ENCODE data around the gene DOCK9.
A peak's percentile ranks its signal among the peaks of the same experiment; 100 is the strongest.

DOCK9 gene

DNA sequence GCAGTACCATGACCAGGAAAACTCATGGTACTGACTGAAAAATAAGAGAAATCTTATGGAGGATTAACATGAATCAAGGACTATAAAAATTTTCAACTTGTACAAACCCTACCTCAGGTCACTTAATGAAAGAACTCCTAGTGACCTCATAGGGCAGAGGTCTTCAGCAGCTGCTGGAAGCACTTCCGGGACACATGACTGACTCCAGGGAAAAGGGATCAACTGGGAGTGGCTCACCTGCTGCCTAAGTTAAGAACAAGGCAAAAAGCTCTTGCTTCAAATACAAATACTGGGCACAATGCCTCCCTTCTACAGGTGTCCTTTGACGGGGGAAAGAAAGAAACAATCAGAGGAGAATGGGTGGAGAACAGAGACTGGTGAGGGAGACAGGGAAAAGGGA lies 18.6 kb downstream of the DOCK9 start:
- peak overlapping the region in 4 of 21 experiments; percentile 32 to 50 (median 40) for H3K27ac ChIP-seq
- no peak overlapping the region for H3K4me3 ChIP-seq

DNA sequence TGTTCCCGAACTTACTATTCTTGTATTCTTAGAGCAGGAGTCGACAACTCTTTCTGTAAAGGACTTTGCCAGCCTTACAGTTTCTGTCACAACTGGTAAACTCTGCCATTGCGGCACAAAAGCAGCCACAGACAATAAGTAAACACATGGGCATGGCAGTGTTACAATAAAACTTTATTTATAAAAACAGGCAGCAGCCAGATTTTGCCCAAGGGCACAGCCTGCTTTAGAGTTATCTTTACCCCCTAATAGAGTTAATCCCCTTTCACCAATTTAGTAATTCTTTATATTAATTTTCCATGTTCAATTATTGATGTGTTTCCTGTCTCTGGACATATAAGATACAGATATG lies 19.4 kb downstream of the DOCK9 start:
- no peak overlapping the region for H3K4me3 ChIP-seq
- H3K27ac ChIP-seq = peak overlapping the region in 4 of 21 experiments; percentile 21 to 45 (median 26)

DNA sequence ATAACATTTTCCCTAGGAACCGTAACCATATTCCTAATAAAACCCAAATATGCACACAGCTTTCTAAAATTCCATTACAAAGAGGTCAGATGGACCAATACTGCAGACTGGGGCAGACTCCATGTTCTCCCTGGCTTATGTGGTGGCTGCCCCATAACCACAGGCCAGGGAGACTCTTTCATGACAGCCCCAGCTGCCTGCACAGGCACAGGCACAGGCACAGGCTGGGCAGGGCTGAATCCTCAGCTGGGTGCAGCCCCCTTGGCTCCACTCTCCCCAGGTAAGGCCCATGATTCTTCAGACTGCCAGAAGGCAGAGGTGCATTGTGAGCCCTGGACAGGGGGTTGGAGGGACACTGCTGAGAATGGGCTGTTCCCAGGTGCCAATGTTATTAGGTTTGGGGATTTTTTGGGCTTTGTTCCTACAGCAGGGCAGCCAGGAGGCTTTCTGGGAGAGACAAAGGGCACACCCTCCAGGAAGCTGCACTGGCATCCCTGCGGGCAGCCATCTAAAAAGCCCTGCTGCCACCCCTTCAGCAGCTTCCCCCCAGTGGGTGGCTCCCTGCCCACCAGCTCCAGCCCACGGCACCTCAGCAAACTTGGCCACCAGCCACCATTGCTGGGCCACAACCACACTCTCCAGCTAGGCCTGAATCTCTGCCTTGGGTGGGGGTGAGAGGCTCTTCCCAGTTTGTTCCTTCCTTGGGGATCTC lies 20.0 kb downstream of the DOCK9 start:
- peak overlapping the region in 7 of 21 experiments; percentile 8 to 61 (median 24) for H3K27ac ChIP-seq
- H3K4me3 ChIP-seq = no peak overlapping the region

DNA sequence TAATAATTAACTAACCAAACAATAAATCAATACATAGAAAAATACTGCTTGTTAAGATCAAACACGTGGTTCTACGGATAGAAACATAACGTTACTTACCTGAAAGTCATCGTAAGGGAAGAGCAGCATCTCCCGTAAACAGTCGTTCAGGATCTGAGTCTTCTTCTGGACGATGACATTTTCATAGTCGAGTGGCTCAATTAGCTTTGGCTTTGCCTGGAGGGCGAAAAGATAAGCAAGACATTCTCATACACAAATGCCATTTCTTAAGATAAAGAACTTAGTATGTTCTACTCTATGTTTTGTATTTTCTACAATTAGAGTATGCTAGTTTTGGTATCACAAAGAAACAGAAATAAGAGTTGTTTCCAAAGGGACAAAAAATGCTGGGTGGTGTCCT lies 22.5 kb downstream of the DOCK9 start:
- H3K27ac ChIP-seq = no peak overlapping the region
- H3K4me3 ChIP-seq = no peak overlapping the region

DNA sequence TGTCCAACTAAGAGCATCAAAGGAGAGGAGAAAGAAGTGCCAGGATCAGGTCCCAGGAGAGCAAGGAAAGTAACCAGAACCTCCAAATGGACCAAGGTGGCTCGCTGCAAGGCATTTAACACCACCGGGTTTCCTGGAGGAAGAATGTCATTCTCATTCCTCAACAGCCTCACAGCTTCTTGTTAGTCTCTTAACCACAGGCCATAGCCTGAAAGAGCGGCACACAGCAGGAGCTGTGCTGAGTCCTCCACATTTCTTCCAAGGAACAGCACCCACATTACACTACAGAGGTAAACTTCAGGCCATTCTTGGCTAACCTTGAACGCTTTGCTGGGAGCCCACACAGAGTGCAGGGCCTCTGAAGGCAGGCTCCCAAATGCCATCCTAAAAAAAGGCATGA lies 23.6 kb downstream of the DOCK9 start:
- no peak overlapping the region for H3K4me3 ChIP-seq
- no peak overlapping the region for H3K27ac ChIP-seq

DNA sequence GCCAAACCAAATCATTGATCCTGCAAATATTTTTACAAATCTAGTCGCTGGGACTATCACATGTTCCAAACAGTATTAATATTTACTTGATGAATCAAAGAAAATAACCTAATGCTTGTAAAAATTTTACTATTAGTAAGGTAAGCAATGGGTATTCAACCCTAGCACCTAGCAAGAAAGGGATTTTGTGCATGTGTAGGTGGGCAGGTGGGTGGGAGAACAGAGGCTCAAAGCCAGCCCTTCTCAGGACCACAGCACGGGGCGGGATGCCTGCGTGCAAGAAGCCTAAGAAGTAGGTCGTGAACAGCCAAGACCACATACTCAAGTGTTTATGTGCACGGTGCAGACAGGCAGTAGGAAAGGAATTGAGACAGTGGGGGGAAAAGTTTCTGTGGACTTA lies 26.6 kb downstream of the DOCK9 start:
- H3K4me3 ChIP-seq = no peak overlapping the region
- no peak overlapping the region for H3K27ac ChIP-seq

DNA sequence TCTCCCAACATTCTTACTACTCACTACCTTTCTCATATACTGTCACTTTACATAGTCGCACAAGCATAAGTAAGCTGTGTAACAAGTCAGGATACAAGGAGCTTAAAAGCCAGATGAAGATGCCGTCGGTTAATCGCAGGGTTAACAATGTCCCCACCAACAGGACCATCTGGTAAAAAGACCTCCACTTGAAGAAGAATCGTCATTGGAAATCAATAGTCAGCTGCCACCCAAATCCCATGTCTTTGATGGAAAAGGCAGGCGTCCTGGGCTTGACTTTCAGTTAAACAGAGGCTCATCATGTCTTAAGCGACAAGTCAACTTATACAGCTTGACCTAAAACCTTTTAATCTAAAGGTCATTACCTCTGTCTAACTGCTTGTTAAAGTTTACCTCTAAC lies 27.2 kb downstream of the DOCK9 start:
- no peak overlapping the region for H3K4me3 ChIP-seq
- no peak overlapping the region for H3K27ac ChIP-seq

DNA sequence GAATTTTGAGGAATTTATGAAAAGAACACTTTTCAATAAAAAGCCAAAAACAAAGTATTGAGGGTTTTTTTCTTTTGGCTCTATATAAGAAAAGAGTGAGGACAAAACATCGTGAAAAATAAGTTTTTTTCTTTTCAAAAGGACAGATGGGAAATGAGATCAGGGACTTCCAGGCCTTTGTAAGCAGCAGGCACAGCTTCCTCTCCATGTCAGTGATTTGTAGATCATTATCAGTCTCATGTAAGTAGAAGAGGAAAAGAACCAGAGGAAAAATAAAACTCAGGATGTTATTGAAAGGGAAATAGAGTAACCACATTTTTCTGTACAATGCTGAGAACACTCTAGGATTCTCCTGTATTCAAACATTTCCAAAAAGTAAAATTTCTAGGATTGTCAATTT lies 29.9 kb downstream of the DOCK9 start:
- no peak overlapping the region for H3K4me3 ChIP-seq
- H3K27ac ChIP-seq = peak overlapping the region in 2 of 21 experiments; percentile 1 to 53

DNA sequence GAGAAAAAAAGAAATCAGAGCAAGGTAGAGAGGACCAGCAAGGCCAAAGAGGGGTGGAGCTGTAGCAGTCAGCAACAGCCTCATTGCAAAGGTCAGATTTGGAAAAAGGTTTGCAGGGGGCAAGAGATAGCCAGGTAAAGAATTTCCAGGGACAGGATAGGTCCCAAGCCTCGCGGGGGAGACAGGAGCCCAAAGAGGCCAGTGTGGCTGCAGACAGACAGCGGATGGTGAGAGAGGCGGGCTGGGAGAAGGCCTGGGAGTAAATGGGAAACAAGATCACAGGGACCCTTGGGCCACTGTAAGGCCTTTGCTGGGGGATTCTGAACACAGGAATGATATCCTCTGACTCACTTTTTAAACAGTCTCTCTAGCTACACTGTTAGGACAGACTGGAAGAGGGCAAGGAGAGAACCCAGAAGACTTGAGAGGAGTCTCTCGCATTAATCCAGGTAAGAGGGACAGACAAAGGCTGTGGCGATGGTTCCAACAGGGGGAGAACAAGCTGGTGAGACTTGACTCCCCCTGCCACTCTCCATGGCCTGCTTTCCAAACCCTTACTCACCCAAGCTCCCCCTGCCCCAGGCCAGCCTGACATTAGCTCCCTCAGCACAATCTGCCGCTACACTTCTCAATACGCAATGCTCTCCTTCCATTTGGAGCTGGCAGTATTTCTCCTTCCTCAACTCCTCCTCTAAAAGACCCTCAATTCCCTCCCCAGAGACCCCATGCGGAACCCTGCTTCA lies 31.8 kb downstream of the DOCK9 start:
- peak overlapping the region in 3 of 21 experiments; percentile 9 to 16 (median 12) for H3K27ac ChIP-seq
- no peak overlapping the region for H3K4me3 ChIP-seq

DNA sequence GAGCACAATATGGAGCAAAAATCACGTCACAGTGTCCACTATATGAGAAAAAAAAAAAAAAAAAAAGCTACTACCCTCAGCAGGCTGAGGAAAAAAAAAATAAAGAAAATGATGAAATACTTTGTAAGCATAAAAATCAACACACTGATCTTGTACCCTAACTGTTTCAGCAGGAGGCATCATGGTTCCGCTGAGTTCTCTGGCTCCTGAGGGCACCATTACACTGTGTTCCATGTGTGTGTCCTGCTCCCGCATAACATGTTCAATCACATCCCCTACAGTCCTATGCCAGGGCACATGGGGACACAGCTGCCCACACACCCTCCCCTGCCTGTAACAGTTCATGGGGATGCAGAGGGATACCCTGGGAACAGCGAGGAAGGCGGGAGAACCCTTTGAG lies 33.5 kb downstream of the DOCK9 start:
- Histone ChIP-seq H3K27ac (no peak overlapping the region), H3K4me3 (no peak overlapping the region)

DNA sequence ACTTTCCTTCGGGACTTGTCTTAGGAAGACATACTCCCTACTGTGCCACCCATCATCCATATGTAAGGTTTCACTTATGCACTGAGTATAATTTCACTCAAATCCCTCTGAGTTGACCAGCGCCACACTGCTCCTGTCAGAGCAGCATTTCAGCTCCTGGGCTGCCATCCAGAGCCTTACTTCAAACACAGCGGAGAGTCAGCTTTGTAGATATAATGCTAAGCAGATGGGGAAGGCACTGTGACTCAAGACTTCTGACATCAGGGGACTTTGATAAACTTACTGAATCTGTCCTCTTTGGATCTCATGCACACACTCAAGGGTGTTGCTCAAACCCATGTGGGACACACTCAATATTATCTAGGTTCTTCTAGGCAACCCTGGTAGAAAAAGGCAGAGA lies 34.9 kb downstream of the DOCK9 start:
- Histone ChIP-seq H3K27ac (peak overlapping the region in 2 of 21 experiments; percentile 0 to 28), H3K4me3 (no peak overlapping the region)

DNA sequence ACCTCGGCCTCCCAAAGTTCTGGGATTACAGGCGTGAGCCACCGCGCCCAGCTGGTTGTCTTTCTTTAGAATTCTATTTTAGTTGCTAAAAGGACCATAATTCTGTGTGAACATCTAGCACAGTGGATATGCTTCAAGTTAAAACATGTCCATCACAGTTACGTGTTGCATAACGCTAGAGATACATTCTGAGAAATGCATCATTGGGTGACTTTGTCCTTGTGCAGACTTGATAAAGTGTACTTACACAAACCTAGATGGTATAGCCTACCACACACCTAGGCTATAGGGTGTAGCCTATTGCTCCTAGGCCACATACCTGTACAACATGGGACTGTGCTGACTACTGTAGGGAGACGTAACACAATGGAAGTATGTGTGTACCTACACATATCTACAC lies 35.4 kb downstream of the DOCK9 start:
- H3K27ac ChIP-seq = peak overlapping the region in 1 of 21 experiments; percentile 0
- no peak overlapping the region for H3K4me3 ChIP-seq

DNA sequence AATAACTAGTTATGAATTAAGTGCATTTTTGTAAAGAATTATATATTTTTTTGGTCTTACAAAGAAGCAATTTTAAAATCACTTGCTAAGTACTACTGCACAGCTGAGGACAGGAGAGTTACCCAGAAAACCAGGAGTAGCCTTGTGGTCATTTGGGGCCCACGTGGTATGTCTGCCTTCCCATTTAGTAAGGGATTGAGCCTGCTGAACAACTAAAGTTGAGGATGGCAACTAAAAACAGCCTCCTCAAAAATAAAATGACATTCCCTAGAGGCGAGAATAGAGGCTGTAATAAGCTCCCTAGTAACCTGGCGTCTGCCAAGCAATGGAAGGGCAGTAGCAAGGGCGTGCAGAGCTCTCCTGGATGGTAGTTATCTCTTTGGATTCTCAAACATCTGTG lies 36.3 kb downstream of the DOCK9 start:
- peak overlapping the region in 3 of 21 experiments; percentile 9 to 76 (median 10) for H3K27ac ChIP-seq

DNA sequence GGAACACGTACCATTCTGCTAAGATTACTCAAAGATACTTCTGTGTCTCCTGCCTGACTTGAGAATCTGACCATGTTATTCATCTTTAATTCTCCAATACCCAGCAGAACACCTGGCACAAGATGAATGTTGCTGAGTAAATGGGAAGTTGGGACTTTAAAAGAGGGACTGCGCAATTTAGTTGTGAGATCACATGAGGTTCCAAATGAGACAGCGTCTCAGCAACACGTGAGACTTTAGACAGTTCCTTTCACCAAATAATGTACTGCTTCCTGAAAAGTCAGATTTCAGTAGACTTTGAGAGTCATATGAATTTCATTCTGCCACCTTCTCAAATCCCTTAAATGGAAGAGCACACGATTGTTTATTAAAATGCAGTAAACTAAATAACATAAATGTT lies 36.7 kb downstream of the DOCK9 start:
- peak overlapping the region in 3 of 21 experiments; percentile 1 to 80 (median 76) for H3K27ac ChIP-seq
- H3K4me3 ChIP-seq = no peak overlapping the region

More for the DNA sequence above, 36.3 kb downstream of the DOCK9 start:
- no peak overlapping the region for H3K4me3 ChIP-seq

DNA sequence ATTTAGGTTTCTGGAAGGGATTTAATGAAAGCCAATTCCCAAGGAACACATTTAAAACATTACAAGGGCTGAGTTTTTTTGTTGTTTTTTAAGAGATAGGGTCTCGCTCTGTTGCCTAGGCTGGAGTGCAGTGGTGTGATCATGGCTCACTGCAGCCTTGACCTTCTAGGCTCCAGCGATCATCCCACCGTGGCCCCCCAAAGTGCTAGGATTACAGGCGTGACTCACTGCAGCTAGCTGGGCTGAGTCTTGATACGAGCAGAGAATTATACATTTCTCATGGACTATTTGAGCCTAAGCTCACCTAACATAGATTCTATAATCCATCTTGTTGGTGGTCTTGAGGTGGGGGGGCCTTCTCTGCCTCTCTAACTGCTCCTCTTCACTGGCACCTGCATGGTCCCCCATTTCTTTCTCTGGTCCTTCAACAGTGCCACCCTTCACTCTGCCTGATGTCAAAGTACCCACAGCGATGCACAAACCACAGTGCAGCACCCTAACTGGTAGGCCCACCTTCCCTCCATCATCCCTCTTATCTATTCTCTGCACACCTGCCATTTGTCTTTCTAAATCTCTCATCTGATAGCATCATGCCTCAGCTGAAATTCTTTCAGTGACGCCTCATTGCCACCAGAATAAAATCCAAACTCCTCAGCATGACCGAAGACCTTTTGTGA lies 37.4 kb downstream of the DOCK9 start:
- no peak overlapping the region for H3K4me3 ChIP-seq
- H3K27ac ChIP-seq = peak overlapping the region in 4 of 21 experiments; percentile 1 to 80 (median 54)

DNA sequence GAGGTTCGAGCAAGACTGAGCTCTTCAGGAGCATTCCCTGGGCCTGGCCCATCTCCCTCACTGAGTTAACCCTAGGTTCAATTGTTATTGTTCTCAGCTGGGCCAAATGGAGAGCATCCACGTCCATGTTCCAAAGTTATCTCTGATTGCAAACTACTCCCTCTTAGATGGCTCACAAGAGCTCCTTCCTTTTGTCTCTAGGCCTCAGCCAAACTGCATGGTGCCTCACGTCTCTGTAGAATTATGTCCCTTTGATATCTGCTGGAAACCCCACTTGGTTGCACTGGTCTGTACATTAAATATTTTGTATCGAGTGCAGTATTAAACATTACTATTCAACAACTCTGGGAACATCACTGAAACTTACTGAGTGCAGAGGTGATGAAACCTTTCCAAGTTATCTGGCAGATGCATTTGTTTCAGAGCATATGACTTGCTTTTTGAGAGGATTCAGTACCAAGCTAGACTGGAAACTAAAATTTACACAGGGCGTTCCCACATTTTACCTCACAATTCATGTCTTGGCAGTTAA lies 38.1 kb downstream of the DOCK9 start:
- H3K4me3 ChIP-seq = no peak overlapping the region
- peak overlapping the region in 3 of 21 experiments; percentile 34 to 80 (median 76) for H3K27ac ChIP-seq

DNA sequence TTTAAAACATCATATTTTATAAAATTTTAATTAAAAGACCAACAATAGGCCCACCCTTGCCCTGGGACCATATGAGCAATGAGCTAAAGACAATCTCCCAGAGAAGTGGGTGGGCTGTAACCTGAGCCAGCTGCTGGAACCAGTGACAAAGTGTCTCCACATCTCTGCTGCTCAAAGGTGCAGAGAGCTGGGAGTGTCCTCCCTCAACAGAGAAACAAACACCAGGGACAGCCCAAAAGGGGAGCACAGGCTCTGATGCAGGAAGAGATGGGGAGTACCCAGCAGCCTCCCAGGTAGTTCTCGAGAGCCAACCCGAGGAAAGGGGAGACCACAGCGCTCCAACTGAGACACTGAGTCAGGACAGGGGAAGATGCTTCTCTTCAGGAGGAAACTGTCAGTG lies 39.1 kb downstream of the DOCK9 start:
- H3K27ac ChIP-seq = peak overlapping the region in 4 of 21 experiments; percentile 2 to 76 (median 49)

DNA sequence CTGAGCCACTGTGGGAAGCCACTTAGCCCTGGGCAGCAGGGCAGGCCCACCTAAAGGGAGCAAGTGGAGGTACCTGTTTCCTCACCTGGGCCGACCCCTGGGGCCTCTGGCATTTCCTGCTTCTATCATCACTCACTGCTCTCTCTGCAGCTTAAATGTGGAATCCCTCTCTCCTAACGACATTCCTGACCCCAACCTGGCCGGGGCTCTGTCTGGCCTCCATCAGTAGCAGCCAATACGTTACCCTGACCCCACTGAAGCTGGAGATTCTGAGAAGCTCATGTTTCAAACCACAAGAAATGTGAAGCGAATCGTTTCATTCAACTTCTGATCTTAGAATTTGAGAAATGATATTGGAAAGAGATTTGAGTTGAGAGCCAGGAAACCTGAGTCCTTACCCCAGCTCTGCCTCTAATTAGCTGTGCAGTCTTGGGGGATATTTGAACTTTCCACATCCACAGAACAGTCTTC lies 39.9 kb downstream of the DOCK9 start:
- Histone ChIP-seq H3K27ac (peak overlapping the region in 5 of 21 experiments; percentile 3 to 74 (median 29)), H3K4me3 (no peak overlapping the region)

More for the DNA sequence above, 39.1 kb downstream of the DOCK9 start:
- no peak overlapping the region for H3K4me3 ChIP-seq

DNA sequence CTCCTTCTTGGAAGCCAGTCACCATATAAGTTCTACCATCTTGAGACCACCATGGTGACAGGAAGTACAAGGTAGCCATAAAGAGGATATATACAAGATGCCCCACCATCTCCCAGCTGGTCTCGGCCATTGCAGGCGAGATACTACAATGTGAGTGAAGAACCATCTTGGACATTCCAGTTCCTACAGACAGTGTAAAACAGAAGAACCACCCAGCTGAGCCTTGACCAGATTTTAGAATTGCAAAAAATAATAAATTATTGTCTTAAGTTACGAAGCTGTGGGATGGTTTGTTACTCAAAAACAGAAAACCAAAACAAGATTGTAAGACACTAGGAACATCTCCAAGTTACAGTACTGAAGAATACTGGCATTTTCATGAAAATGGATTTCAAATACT lies 43.6 kb downstream of the DOCK9 start:
- Histone ChIP-seq H3K4me3 (no peak overlapping the region), H3K27ac (no peak overlapping the region)

DNA sequence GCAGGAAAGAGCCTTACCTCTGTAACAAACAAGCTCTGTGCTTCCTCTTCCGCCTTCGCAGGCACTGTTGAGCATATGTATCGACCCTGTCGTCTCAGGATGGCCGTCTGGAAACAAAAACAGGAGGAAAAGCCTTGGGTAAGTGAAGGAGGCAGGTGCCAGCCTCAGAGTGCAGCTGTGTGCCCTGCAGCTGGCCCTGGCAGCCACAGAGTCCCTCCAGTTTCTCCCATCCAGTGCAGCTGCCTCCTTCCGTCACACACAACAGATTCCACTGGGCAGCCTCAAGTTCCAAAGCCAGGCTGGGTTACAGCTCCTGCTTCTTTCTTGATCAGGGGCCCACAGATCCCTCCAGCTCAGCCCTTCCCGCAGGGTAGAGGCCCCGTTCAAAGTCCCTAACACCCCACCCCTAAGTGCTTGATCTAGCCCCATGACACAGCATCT lies 47.7 kb downstream of the DOCK9 start:
- no peak overlapping the region for H3K4me3 ChIP-seq
- H3K27ac ChIP-seq = peak overlapping the region in 5 of 21 experiments; percentile 16 to 55 (median 35)
